ENCODE results near the gene KPRP. TPM values are rescaled to one million over a fixed set of nuclear protein-coding genes. Genes with fewer than 3 reads are reported as not detected.

The KPRP gene
- total RNA-seq, 6 experiments from 2014 or later: not detected

DNA sequence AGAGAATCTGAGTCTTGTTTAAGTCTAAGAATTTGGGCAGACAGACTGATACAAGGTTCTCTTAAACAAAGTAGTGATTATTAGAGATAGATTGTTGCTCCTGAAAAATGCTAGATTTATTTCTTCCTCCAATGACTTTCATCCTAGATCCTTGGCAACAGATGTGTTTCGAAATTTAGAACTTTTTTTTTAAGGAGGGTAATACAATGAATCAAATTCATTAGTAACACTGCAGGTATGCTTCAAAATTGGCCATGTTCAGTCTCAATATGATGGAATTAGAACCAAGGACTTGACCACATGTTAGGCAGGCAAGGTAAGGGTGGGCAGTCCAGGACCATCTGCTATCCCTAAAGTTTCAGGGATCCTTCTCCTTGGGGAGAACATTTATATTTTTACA is 12.6 kb downstream of the KPRP start:
- 36% methylated on average over 1 of the region's 1 CpG for WGBS (ENCODE audit: insufficient coverage, low coverage, low lambda C conversion rate, missing lambda C conversion rate)

GRCh38 chr1:152774875-152775274 is 17.1 kb downstream of the KPRP start, which contains the start of gene LCE1F:
Gene LCE1F (plus strand): TSS chr1:152775140. CDS start chr1:152776372, 1,232 bp downstream.
- Histone ChIP-seq H3K9me3 (no peaks in the 10 kb centered on the region), H3K27ac (no peak within 1 kb of the TSS), H3K4me1 (no peaks in the 10 kb centered on the region), H3K27me3 (no peaks in the 10 kb centered on the region), H3K4me3 (no peak within 1 kb of the TSS), H3K36me3 (no peaks in the 10 kb centered on the region)
- TF ChIP-seq CTCF (IDR thresholded peaks at IDR 0.05): no peak
- TF ChIP-seq POLR2A (IDR thresholded peaks at IDR 0.05): no peak
- ATAC-seq (no peak), DNase-seq (no peak)
- 42% methylated on average over 3 of the region's 6 CpGs for WGBS (ENCODE audit: insufficient coverage, low coverage, low lambda C conversion rate, missing lambda C conversion rate)
- intact Hi-C loops (cut with DNase I): no loop called here

More for the DNA sequence above, 12.6 kb downstream of the KPRP start:
- TF ChIP-seq CTCF (IDR thresholded peaks at IDR 0.05) (no peak), POLR2A (IDR thresholded peaks at IDR 0.05) (no peak)
- Histone ChIP-seq H3K4me1 (no peaks in the 10 kb centered on the region), H3K9me3 (no peaks in the 10 kb centered on the region), H3K27me3 (no peaks in the 10 kb centered on the region), H3K27ac (no peak overlapping the region), H3K36me3 (no peaks in the 10 kb centered on the region), H3K4me3 (no peak overlapping the region)
- DNase-seq (no peak), ATAC-seq (no peak)
- intact Hi-C loops (cut with DNase I): no loop called here

- no peak for TF ChIP-seq POLR2A (IDR thresholded peaks at IDR 0.05)
- TF ChIP-seq CTCF (IDR thresholded peaks at IDR 0.05): no peak
- Histone ChIP-seq H3K27me3 (no peaks in the 10 kb centered on the region), H3K4me1 (no peaks in the 10 kb centered on the region), H3K9me3 (no peaks in the 10 kb centered on the region), H3K27ac (no peak overlapping the region), H3K36me3 (no peaks in the 10 kb centered on the region), H3K4me3 (no peak overlapping the region)
- WGBS (ENCODE audit: insufficient coverage, low coverage, low lambda C conversion rate, missing lambda C conversion rate): 39% methylated on average over 3 of the region's 11 CpGs
- intact Hi-C loops (cut with DNase I): no loop called here
- DNase-seq (no peak), ATAC-seq (no peak)
Measured at GRCh38 chr1:152776361-152776760, 18.5 kb downstream of the KPRP start.

DNA sequence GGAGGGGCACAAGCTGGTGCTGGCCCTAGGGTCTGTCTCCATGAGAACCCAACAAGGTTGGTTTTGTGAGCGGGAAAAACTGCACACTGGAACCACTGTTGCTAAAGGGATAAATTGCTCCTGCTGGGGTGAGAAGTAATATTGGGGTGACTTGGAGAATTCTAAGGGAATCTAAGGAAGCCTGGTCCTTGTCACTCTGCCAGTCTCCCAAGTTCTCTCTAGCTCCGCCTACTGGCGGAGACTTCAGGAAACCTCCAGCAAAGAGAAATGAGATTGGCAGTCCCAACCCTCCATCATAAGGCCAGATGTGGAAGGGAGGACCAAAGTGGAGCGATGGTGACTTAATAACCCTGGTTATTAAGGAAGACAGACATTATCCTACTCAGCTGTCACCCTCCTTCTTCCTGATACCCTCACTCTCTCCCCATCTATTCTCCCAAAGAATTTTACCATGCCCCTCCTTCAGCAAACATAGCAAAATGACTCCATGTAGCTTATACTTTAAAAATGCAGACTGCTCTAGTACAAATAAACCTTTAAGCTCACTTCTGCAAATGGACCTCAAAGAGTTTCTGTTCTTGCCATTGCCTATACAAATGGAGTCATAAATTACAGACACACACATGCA is 19.8 kb downstream of the KPRP start:
- Histone ChIP-seq H3K36me3 (no peaks in the 10 kb centered on the region), H3K4me1 (no peaks in the 10 kb centered on the region), H3K27ac (no peak overlapping the region), H3K4me3 (no peak overlapping the region), H3K9me3 (no peaks in the 10 kb centered on the region), H3K27me3 (no peaks in the 10 kb centered on the region)
- DNase-seq (no peak), ATAC-seq (no peak)
- WGBS (ENCODE audit: insufficient coverage, low coverage, low lambda C conversion rate, missing lambda C conversion rate): 17% methylated on average over 3 of the region's 4 CpGs
- intact Hi-C loops (cut with DNase I): no loop called here
- TF ChIP-seq POLR2A (IDR thresholded peaks at IDR 0.05) (no peak), CTCF (IDR thresholded peaks at IDR 0.05) (peak in 1 of 4 donors; percentile 13)
